Prostate gland (tissue), 2 donors: ENCODE results near the gene FUT3.

ENCODE experiments used
- POLR2A ChIP-seq: fragments of 450-650 bp; IDR thresholded peaks from one replicate; pipeline ENCODE4 v1.6.1; 2016; ENCODE audit warnings: antibody characterized with exemption, mild to moderate bottlenecking
- POLR2AphosphoS5 ChIP-seq: sonication (generic); formaldehyde crosslinking; IDR thresholded peaks from one replicate; pipeline ENCODE4 v1.6.1; 2017; ENCODE audit warnings: antibody characterized with exemption
- TF ChIP-seq, protein P1 (sequence below), 4 experiments: fragments of 200-600 bp in 2 of 4; fragments of 450-650 bp in 2 of 4; sonication (generic) in 2 of 4; IDR thresholded peaks; 1 replicate in 3 of 4; 2 replicates in 1 of 4; pipeline ENCODE4 v1.5.1; 2016 to 2019; ENCODE audit warnings: antibody characterized with exemption in 4 of 4, mild to moderate bottlenecking in 2 of 4, moderate library complexity in 2 of 4

DNA sequence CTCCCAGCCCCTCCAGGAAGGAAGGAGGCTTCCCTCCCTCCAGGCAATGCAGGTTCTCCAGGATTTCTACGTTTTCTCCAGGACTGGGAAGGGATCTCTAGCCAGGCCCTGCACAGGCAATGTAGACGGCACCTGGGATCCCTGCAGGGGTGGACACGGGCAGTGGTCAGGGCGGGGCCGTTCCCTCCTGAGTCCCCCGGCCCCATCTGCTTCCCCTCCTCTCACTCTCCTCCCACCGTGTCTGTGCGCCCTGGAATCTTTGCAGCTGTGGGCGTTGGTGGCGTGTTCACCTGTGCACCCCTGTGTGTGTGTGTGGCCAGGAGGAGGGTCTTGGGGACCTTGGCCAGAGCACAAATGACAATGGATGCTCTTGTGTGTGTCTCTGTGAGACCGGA, 36.4 kb downstream of the FUT3 start:
- TF ChIP-seq, protein P1, sequence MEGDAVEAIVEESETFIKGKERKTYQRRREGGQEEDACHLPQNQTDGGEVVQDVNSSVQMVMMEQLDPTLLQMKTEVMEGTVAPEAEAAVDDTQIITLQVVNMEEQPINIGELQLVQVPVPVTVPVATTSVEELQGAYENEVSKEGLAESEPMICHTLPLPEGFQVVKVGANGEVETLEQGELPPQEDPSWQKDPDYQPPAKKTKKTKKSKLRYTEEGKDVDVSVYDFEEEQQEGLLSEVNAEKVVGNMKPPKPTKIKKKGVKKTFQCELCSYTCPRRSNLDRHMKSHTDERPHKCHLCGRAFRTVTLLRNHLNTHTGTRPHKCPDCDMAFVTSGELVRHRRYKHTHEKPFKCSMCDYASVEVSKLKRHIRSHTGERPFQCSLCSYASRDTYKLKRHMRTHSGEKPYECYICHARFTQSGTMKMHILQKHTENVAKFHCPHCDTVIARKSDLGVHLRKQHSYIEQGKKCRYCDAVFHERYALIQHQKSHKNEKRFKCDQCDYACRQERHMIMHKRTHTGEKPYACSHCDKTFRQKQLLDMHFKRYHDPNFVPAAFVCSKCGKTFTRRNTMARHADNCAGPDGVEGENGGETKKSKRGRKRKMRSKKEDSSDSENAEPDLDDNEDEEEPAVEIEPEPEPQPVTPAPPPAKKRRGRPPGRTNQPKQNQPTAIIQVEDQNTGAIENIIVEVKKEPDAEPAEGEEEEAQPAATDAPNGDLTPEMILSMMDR (IDR thresholded peaks at IDR 0.05): no peak
- TF ChIP-seq POLR2AphosphoS5 (no peak), POLR2A (no peak)
